OCI-LY3 (cell line): ENCODE results near the gene WWTR1.

Source experiments
- H2AFZ ChIP-seq: fragments of 200-600, 300-600 bp; shearing (Covaris generic); 2 replicates; pipeline ENCODE4 v1.6.0; 2014; ENCODE audit warnings: antibody characterized with exemption, low read depth, low read length
- H3K27ac ChIP-seq: fragments of 200-600, 300-600 bp; sonication (generic); 2 replicates; pipeline ENCODE4 v1.5.1; 2014; ENCODE audit warnings: mild to moderate bottlenecking, low read length, moderate library complexity, mixed read lengths
- H3K27me3 ChIP-seq: fragments of 200-600, 300-600 bp; sonication (generic); 2 replicates; pipeline ENCODE4 v1.6.1; 2014; ENCODE audit warnings: low read depth, low read length, mixed read lengths
- H3K36me3 ChIP-seq: fragments of 200-600, 300-600 bp; sonication (generic); replicated peaks from 2 replicates; pipeline ENCODE3; 2014; ENCODE audit warnings: low read depth, low read length, mixed read lengths
- H3K4me1 ChIP-seq: fragments of 300-600, 200-600 bp; sonication (generic); 2 replicates; pipeline ENCODE4 v1.6.1; 2014; ENCODE audit warnings: low read length, mixed read lengths
- H3K4me2 ChIP-seq: fragments of 200-600, 300-600 bp; sonication (generic); 2 replicates; pipeline ENCODE4 v1.6.1; 2014; ENCODE audit warnings: low read length, mixed read lengths
- H3K4me3 ChIP-seq: fragments of 300-600, 200-600 bp; sonication (generic); 2 replicates; pipeline ENCODE4 v1.5.1; 2014; ENCODE audit warnings: antibody characterized with exemption, mild to moderate bottlenecking, low read length, moderate library complexity
- H3K79me2 ChIP-seq: fragments of 300-600, 200-600 bp; shearing (Covaris generic); 2 replicates; pipeline ENCODE4 v1.6.1; 2014; ENCODE audit warnings: mild to moderate bottlenecking, low read length, mixed read lengths
- H3K9ac ChIP-seq: fragments of 300-600, 200-600 bp; shearing (Covaris generic); 2 replicates; pipeline ENCODE4 v1.6.0; 2014; ENCODE audit warnings: mild to moderate bottlenecking, low read length, moderate library complexity
- H3K9me3 ChIP-seq: fragments of 200-600, 300-600 bp; shearing (Covaris generic); 2 replicates; pipeline ENCODE4 v1.6.1; 2014; ENCODE audit warnings: low read length, mixed read lengths; ENCODE audit not compliant: insufficient read depth
- H4K20me1 ChIP-seq: fragments of 200-600, 300-600 bp; sonication (generic); 2 replicates; pipeline ENCODE4 v1.6.1; 2016; ENCODE audit warnings: low read length, mixed read lengths; ENCODE audit not compliant: insufficient read depth
- EZH2phosphoT487 ChIP-seq: fragments of 200-600 bp; shearing (Covaris generic); IDR thresholded peaks from 2 replicates; pipeline ENCODE4 v1.6.1; 2018; ENCODE audit warnings: antibody characterized with exemption, mixed run types, low read depth
- TF ChIP-seq, protein P1 (sequence below): fragments of 200-600, 300-600 bp; sonication (generic); IDR thresholded peaks from 2 replicates; pipeline ENCODE4 v1.5.1; 2014; ENCODE audit warnings: antibody characterized with exemption, low read length, low read depth

WWTR1 gene

DNA sequence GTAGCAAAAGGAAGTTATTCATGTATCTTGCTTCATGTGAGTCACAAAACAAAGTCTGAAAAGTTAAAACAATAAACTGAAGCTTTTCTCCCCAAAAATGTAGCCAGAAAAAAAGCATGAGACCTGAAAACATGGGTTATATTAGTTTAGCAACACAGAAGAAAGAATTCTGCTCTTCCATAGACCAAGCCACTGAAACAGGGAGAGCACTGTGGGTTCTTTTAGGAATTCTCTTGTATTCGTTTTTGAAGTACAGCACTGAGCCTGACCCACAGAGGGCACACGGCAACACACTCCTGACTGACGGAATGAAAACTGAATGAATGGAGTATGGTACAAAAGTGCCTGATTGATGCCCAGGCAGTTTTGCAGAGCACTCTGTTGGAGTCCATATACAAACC lies 116.7 kb downstream of the WWTR1 start:
- Histone ChIP-seq H3K27me3 (no peaks in the 10 kb centered on the region), H3K79me2 (no peaks in the 10 kb centered on the region), H3K9ac (no peak overlapping the region), H3K4me2 (no peak overlapping the region), H3K27ac (no peak overlapping the region), H3K4me3 (no peak overlapping the region), H4K20me1 (no peaks in the 10 kb centered on the region), H2AFZ (no peak overlapping the region), H3K36me3 (no peaks in the 10 kb centered on the region), H3K9me3 (no peaks in the 10 kb centered on the region), H3K4me1 (no peaks in the 10 kb centered on the region)
- TF ChIP-seq EZH2phosphoT487 = no peak
- TF ChIP-seq, protein P1, sequence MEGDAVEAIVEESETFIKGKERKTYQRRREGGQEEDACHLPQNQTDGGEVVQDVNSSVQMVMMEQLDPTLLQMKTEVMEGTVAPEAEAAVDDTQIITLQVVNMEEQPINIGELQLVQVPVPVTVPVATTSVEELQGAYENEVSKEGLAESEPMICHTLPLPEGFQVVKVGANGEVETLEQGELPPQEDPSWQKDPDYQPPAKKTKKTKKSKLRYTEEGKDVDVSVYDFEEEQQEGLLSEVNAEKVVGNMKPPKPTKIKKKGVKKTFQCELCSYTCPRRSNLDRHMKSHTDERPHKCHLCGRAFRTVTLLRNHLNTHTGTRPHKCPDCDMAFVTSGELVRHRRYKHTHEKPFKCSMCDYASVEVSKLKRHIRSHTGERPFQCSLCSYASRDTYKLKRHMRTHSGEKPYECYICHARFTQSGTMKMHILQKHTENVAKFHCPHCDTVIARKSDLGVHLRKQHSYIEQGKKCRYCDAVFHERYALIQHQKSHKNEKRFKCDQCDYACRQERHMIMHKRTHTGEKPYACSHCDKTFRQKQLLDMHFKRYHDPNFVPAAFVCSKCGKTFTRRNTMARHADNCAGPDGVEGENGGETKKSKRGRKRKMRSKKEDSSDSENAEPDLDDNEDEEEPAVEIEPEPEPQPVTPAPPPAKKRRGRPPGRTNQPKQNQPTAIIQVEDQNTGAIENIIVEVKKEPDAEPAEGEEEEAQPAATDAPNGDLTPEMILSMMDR = no peak

DNA sequence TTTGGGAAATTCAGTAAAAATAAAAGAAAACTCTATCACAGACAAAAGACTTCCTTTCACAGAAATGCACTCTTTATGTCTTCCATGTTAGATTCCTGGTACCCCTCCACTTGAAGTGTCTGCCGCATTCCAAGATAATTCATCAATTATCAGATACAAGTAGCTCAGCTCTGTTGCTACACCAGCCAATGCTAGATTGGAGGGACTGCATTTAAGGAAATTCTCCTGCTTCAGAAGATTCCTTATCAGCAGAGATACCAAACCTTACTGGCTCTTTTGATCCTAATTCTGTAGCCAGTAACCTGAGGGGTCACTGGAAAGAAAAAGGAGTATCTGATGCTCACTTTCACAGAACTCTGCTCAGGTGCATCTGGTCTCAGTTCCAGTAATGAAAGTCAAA lies 119.5 kb downstream of the WWTR1 start:
- no peak overlapping the region for H3K4me2 ChIP-seq
- H4K20me1 ChIP-seq = no peaks in the 10 kb centered on the region
- no peak overlapping the region for H3K9ac ChIP-seq
- no peak for TF ChIP-seq EZH2phosphoT487
- H3K9me3 ChIP-seq = no peaks in the 10 kb centered on the region
- no peaks in the 10 kb centered on the region for H3K36me3 ChIP-seq
- H3K27me3 ChIP-seq = 0 out of 2 replicates have a peak, but pooled peaks cover under 1% of the 10 kb centered on the region
- H3K27ac ChIP-seq = no peak overlapping the region
- H3K79me2 ChIP-seq = no peaks in the 10 kb centered on the region
- no peak overlapping the region for H3K4me3 ChIP-seq
- H2AFZ ChIP-seq = no peak overlapping the region
- H3K4me1 ChIP-seq = no peaks in the 10 kb centered on the region

- Histone ChIP-seq H3K27ac (no peak overlapping the region), H3K4me3 (no peak overlapping the region), H3K9me3 (no peaks in the 10 kb centered on the region), H3K9ac (no peak overlapping the region), H3K4me1 (peaks cover 11% of the 10 kb centered on the region; the same call in 1 of the 2 replicates), H3K27me3 (0 out of 2 replicates have a peak, but pooled peaks cover 3% of the 10 kb centered on the region), H4K20me1 (no peaks in the 10 kb centered on the region), H3K4me2 (no peak overlapping the region), H3K36me3 (no peaks in the 10 kb centered on the region), H3K79me2 (no peaks in the 10 kb centered on the region), H2AFZ (no peak overlapping the region)
- no peak for TF ChIP-seq EZH2phosphoT487
- TF ChIP-seq, protein P1 = no peak
Measured at GRCh38 chr3:149536429-149536828, 121.4 kb downstream of the WWTR1 start.

GRCh38 chr3:149535333-149535685 lies 122.5 kb downstream of the WWTR1 start:
- H3K27ac ChIP-seq = no peak overlapping the region
- no peak overlapping the region for H3K4me3 ChIP-seq

More at GRCh38 chr3:149535333-149535685, 122.5 kb downstream of the WWTR1 start:
- Histone ChIP-seq H3K79me2 (no peaks in the 10 kb centered on the region), H4K20me1 (no peaks in the 10 kb centered on the region), H3K27me3 (0 out of 2 replicates have a peak, but pooled peaks cover 3% of the 10 kb centered on the region), H3K9ac (no peak overlapping the region), H2AFZ (no peak overlapping the region), H3K36me3 (no peaks in the 10 kb centered on the region), H3K9me3 (no peaks in the 10 kb centered on the region), H3K4me1 (peaks cover 11% of the 10 kb centered on the region; the same call in 1 of the 2 replicates), H3K4me2 (no peak overlapping the region)
- TF ChIP-seq EZH2phosphoT487 = no peak
- TF ChIP-seq, protein P1 = no peak
